Measurements from ENCODE around the gene MDN1. TPM values are rescaled to one million over a fixed set of nuclear protein-coding genes. Genes with fewer than 3 reads are reported as not detected.

MDN1 gene
- total RNA-seq, 4 donors from 2014 or later = 13.5 to 22.0 (median 17.0) TPM

DNA sequence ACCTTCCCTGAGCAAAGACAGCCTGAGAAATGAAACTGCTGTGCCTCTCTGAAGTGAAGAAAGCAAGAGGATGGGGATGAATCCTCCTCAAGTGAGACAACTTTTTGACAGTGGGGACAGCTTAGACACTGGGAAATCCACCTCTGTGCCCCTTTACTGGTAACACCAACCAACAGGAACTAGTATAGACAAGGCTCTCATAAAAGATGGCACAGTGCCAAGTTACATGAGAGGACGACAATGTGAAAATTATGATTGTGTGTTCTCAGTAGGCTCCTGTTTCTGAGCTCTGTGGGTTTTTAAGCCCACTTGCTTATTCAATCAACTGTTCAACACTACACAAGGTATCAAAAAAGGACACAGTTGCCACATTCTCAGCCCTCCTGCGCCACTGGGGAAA lies 139.4 kb downstream of the MDN1 start:
- no peaks in the 10 kb centered on the region for H3K27me3 ChIP-seq
- H3K36me3 ChIP-seq = peaks cover 0 to 64% of the 10 kb centered on the region in 2 donors
- TF ChIP-seq CTCF (IDR thresholded peaks at IDR 0.05 in 4 of 5, conservative IDR thresholded peaks at IDR 0.05 in 1 of 5) (no peak), POLR2A (IDR thresholded peaks at IDR 0.05) (no peak)
- H3K9me3 ChIP-seq = no peaks in the 10 kb centered on the region
- DNase-seq = no peak
- no peak overlapping the region for H3K4me3 ChIP-seq
- H3K27ac ChIP-seq = peak overlapping the region; percentile 34 to 72 (median 63)
- H3K4me1 ChIP-seq = peaks cover 42 to 45% of the 10 kb centered on the region in 2 donors
- ATAC-seq = no peak
- intact Hi-C loops (cut with DNase I; ENCODE audit: low total_unique reads) (no loop called here), in situ Hi-C loops (cut with MboI; ENCODE audit: low sequenced_read_pairs in 4 of 4) (no loop called here)

DNA sequence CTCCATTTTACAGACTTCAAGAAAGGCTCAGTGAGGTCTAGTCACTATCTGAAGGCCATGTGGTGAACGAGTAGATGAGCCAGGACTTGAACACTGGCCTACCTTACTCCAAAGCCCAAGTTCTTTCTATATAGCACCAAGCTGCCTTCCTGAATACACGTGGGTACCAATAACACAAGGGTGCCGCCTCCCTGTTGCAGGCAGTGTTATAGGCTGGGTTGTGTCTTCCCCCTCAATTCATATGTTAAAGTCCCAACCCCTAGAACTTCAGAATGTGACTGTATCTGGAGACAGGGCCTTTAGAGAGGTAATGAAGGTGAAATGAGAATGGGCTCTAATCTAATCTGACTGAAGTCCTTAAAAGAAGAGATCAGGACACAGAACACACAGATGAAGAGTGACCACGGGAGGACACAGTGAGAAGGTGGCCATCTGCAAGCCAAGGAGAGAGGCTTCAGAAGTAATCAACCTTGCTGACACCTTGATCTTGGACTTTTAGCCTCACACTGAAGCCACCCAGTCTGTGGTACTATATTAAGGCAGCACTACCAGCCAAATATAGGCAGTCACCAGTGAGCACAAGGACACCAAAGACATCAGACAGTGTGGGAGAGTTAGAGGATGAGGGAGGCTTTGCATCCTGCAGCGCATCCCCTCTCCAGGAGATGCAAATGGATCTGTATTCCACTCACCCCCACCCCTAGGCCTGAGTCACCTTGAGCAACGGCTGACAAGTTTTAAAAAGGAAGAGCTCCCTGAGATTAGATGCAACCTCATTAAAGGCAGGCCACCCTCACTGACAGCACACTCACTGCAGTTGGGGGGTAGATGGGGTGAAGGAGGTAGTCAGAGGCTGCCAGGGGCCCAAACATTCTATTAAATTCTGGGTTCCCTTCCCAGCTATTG lies 140.1 kb downstream of the MDN1 start:
- Histone ChIP-seq H3K27me3 (no peaks in the 10 kb centered on the region), H3K4me1 (peaks cover 44 to 49% of the 10 kb centered on the region in 2 donors), H3K27ac (peak overlapping the region; percentile 34 to 72 (median 63)), H3K36me3 (peaks cover 0 to 63% of the 10 kb centered on the region in 2 donors), H3K9me3 (no peaks in the 10 kb centered on the region), H3K4me3 (no peak overlapping the region)
- DNase-seq = no peak
- in situ Hi-C loops (cut with MboI; ENCODE audit: low sequenced_read_pairs in 4 of 4) (no loop called here), intact Hi-C loops (cut with DNase I; ENCODE audit: low total_unique reads) (no loop called here)
- TF ChIP-seq CTCF (IDR thresholded peaks at IDR 0.05 in 4 of 5, conservative IDR thresholded peaks at IDR 0.05 in 1 of 5) (no peak), POLR2A (IDR thresholded peaks at IDR 0.05) (no peak)
- no peak for ATAC-seq

DNA sequence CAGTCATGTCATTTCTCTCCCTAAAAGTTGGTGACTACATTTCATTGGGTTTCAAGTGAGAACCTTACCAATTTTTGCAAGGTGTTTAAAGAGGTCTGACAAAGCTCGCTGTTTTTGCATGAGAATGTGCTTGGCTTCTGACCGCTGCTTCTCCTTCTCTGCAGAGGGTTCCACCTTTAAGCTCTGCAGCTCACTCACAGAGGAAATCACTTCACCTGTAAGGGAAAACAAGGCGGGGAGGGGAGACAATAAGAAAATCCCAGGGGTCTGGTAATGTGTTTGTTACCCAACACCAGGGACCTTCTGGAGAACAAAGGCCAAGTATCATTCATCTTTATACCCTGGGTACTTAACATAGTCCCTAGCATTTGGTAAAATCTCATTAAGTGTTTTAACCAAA lies 141.1 kb downstream of the MDN1 start:
- Histone ChIP-seq H3K27ac (no peak overlapping the region), H3K4me1 (peaks cover 44 to 49% of the 10 kb centered on the region in 2 donors), H3K4me3 (no peak overlapping the region), H3K36me3 (peaks cover 0 to 68% of the 10 kb centered on the region in 2 donors), H3K9me3 (no peaks in the 10 kb centered on the region), H3K27me3 (no peaks in the 10 kb centered on the region)
- DNase-seq (no peak), ATAC-seq (no peak)
- in situ Hi-C loops (cut with MboI; ENCODE audit: low sequenced_read_pairs in 4 of 4) = no loop called here
- intact Hi-C loops (cut with DNase I; ENCODE audit: low total_unique reads) = no loop called here
- no peak for TF ChIP-seq POLR2A (IDR thresholded peaks at IDR 0.05)
- TF ChIP-seq CTCF (IDR thresholded peaks at IDR 0.05 in 4 of 5, conservative IDR thresholded peaks at IDR 0.05 in 1 of 5) = no peak

DNA sequence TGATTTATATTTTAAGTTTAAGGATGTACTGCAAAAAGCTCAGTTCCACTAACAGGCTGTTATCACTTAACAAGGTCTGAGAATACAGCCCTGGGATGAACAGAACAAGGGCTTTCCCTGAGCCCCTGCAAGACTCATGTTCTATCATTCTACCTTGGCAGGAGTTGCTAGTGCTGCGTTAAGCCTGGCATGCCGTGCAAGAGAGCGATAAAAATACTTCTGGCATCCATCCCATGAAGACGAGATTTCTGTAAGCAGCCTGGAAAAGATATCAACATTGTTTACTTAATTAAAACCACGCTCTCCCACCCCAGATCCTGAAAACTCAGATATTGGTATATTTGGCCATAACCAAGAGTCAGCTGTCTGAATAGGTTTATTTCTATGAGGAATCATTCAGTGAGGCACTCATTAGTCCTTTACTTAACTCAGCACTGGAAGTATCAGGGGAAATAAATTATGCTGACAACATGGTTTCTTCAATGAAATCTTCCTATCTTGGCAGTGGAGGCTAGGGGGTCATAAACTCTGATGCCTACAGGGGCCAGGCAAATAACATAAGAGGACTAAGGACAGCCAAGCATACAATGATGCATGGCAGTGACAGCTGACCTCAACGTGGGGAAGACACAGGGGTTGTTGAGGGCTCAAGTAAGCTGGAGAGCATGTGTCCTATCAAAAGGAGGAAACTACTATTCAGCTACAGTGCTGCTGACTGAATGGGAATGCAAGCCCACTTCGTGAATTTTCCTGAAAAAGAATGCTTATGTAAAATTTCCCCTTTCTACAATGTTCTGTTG lies 143.4 kb downstream of the MDN1 start:
- in situ Hi-C loops (cut with MboI; ENCODE audit: low sequenced_read_pairs in 4 of 4) = no loop called here
- intact Hi-C loops (cut with DNase I; ENCODE audit: low total_unique reads) = no loop called here
- DNase-seq = peak in 1 of 2 donors; percentile 58
- Histone ChIP-seq H3K9me3 (no peaks in the 10 kb centered on the region), H3K4me3 (no peak overlapping the region), H3K4me1 (peaks cover 51 to 53% of the 10 kb centered on the region in 2 donors), H3K27me3 (no peaks in the 10 kb centered on the region), H3K36me3 (peaks cover 0 to 74% of the 10 kb centered on the region in 2 donors), H3K27ac (peak overlapping the region; percentile 69 to 76 (median 70))
- peak; percentile 53 to 75 for ATAC-seq
- TF ChIP-seq POLR2A (IDR thresholded peaks at IDR 0.05) (no peak), CTCF (IDR thresholded peaks at IDR 0.05 in 4 of 5, conservative IDR thresholded peaks at IDR 0.05 in 1 of 5) (no peak)

Data from gastrocnemius medialis (tissue), 4 donors.